Activated CD4-positive, alpha-beta T cell treated with anti-CD3 and anti-CD28 coated beads for 36 hours (primary cell): ENCODE results near the gene DNAH17. TPM values are rescaled to one million over a fixed set of nuclear protein-coding genes. Genes with fewer than 3 reads are reported as not detected.

Experiments used
- ATAC-seq: fragments of 200-7000 bp; cut with Tn5 transposase; one replicate; pipeline ENCODE4 v1.10.0; 2021; ENCODE audit warnings: mild to moderate bottlenecking, moderate library complexity
- CTCF ChIA-PET: fragments of 350-600 bp; sonication (Branson Sonifier 250); formaldehyde crosslinking; loops from one replicate; lab custom pipeline; 2021; ENCODE audit warnings: antibody characterized with exemption; lab: Charles Lee
- POLR2A ChIA-PET: fragments of 350-600 bp; sonication (Branson Sonifier 250); formaldehyde crosslinking; loops from one replicate; lab custom pipeline; 2021; ENCODE audit warnings: antibody characterized with exemption, inconsistent platforms; lab: Charles Lee
- DNase-seq: peaks from one replicate; pipeline ENCODE4 v3.0.0-alpha.2; 2020
- H3K27ac Mint-ChIP-seq: one replicate; pipeline ENCODE4 v1.8.0; 2021; ENCODE audit warnings: mixed read lengths
- H3K27me3 Mint-ChIP-seq: one replicate; pipeline ENCODE4 v1.8.0; 2021; ENCODE audit warnings: mixed read lengths
- H3K36me3 Mint-ChIP-seq: one replicate; pipeline ENCODE4 v1.8.0; 2021; ENCODE audit warnings: low read depth, mixed read lengths
- H3K4me1 Mint-ChIP-seq: one replicate; pipeline ENCODE4 v1.8.0; 2021; ENCODE audit warnings: mixed read lengths
- H3K4me3 Mint-ChIP-seq: one replicate; pipeline ENCODE4 v1.8.0; 2021; ENCODE audit warnings: mild to moderate bottlenecking, moderate library complexity, mixed read lengths
- H3K9me3 Mint-ChIP-seq: one replicate; pipeline ENCODE4 v1.8.0; 2021; ENCODE audit warnings: low read depth, mixed read lengths
- intact Hi-C, 2 experiments: fragments of 100-400 bp; cut with DNase I in 1 of 2; cut with micrococcal nuclease in 1 of 2; formaldehyde crosslinking; loops; one replicate each; pipeline versions ENCODE4 v1.14.2 to v1.15.1; 2022 to 2024; cut with DNase I, micrococcal nuclease
- total RNA-seq, 2 experiments: library from RNA; stranded (reverse); gene quantifications; one replicate each; pipeline ENCODE4 v1.2.3, GENCODE V29; 2021

The DNAH17 gene
- total RNA-seq, 2 experiments from 2014 or later, result 0.12 to 0.14 TPM

DNA sequence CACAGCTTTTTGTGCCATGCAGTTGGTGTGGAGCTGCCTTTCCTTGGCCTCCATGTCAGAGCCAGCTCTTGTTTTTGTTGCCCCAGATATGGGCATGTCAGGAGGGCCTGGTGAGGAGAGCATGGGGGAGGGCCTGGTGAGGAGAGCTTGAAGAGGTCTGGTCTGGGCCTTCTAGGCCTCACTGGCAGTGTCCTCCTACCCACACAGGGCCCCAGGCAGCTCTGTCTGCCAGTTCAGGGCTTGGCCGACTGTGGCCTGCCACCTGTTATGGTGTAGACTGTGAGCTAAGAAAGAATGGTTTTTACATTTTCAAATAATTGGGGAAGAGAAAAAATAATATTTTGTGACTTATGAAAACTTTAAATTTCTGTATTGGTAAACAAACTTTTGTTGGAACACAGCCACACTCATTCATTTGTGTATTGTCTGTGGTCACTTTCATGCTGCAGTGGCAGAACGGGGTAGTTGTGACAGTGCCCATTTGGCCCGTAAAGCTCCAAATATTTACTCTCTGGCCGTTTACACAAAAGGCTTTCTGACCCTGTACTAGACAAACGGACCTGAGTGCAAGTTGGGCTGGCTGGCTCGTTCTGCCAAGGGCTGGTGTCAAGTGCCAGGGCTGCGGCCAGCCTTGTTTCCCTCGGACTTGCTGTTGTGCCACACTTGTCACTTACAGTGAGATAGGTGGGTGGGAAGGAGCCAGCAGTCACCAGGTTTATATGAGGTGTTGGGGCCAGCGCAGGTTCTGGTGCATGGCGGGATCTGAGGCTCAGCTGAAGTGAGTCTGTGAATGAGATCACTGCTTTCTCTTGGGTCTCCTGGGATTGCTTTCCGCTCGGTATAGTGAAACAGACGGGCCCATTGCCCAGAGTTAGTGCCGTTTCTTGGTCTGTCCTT is 180.5 kb downstream of the DNAH17 start:
- ChIA-PET CTCF (interaction anchor here (0.5 to 1.3 kb wide), 4 partner anchors 14 to 35 kb away, joined by 3 to 6 read pairs (median 4); no protein-coding TSS in a partner anchor), POLR2A (no interaction called here)
- no peak overlapping the region for H3K27ac Mint-ChIP-seq
- no peak overlapping the region for H3K4me3 Mint-ChIP-seq
- no peak for DNase-seq
- ATAC-seq, result no peak
- H3K27me3 Mint-ChIP-seq, result no peaks in the 10 kb centered on the region
- H3K4me1 Mint-ChIP-seq, result peaks cover 19% of the 10 kb centered on the region
- intact Hi-C loops, result no loop called here
- H3K9me3 Mint-ChIP-seq, result no peaks in the 10 kb centered on the region
- H3K36me3 Mint-ChIP-seq, result peaks cover 79% of the 10 kb centered on the region

DNA sequence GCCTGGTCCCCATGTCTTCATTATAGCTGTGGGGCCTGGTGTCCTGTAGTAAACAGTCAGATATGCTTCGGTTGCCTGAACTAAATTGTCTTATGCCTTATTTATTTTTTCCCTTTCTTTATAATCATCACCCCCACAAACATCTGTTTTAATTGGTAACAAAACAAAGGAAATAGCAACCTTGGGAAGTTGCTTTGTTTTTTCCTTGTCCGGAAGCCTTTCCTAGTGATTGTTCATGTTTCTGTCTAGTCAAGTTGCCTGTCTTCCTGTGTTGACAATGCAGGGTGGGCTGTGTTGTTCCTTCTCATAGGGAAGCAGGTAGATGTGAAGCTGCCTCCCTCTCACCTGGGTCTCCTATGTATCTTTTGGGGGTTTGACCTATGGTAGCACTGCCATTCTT is 182.0 kb downstream of the DNAH17 start:
- ChIA-PET CTCF (interaction anchor here (0.7 to 1.3 kb wide), 3 partner anchors 15 to 31 kb away, joined by 4 to 6 read pairs (median 4); no protein-coding TSS in a partner anchor), POLR2A (no interaction called here)
- Mint-ChIP-seq H3K4me3 (no peak overlapping the region), H3K9me3 (no peaks in the 10 kb centered on the region), H3K36me3 (peaks cover 76% of the 10 kb centered on the region), H3K27ac (no peak overlapping the region), H3K27me3 (no peaks in the 10 kb centered on the region), H3K4me1 (peaks cover 34% of the 10 kb centered on the region)
- intact Hi-C loops, result no loop called here
- no peak for ATAC-seq
- DNase-seq, result no peak

GRCh38 chr17:78394209-78394608 is 183.0 kb downstream of the DNAH17 start:
- H3K27me3 Mint-ChIP-seq, result no peaks in the 10 kb centered on the region
- peaks cover 42% of the 10 kb centered on the region for H3K4me1 Mint-ChIP-seq
- DNase-seq (no peak), ATAC-seq (no peak)
- peaks cover 69% of the 10 kb centered on the region for H3K36me3 Mint-ChIP-seq
- no peak overlapping the region for H3K4me3 Mint-ChIP-seq
- H3K9me3 Mint-ChIP-seq, result no peaks in the 10 kb centered on the region
- POLR2A ChIA-PET, result no interaction called here
- CTCF ChIA-PET, result no interaction called here
- H3K27ac Mint-ChIP-seq, result no peak overlapping the region
- intact Hi-C loops, result no loop called here

GRCh38 chr17:78393575-78393974 is 183.6 kb downstream of the DNAH17 start:
- no peak for ATAC-seq
- Mint-ChIP-seq H3K9me3 (no peaks in the 10 kb centered on the region), H3K27me3 (no peaks in the 10 kb centered on the region), H3K4me1 (peaks cover 49% of the 10 kb centered on the region), H3K27ac (peak overlapping the region; percentile 67), H3K4me3 (no peak overlapping the region), H3K36me3 (peaks cover 65% of the 10 kb centered on the region)
- intact Hi-C loops, result no loop called here
- DNase-seq, result no peak
- ChIA-PET POLR2A (no interaction called here), CTCF (interaction anchor here (2.5 kb wide), 1 partner anchor 12 kb away, joined by 8 read pairs; no protein-coding TSS in a partner anchor)

DNA sequence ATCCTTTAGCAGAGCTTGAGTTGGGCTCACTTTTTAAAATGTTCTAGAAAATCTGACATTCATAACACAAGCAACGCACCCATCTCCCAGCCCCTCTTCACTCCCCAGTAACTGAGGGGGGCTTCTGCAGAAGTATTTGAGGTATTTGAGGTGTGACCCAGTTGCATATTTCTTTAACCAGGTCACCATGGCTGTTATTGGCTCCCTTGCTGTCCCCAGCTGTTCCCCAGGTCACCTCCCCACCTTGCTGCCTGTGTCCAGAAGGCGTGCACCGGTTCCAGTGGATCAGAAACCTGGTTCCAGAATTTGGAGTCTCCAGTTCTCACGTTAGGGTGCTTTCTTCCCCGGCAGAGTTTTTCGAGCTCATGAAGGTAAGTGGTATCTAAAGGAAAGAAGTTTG is 184.9 kb downstream of the DNAH17 start:
- DNase-seq (no peak), ATAC-seq (no peak)
- no peaks in the 10 kb centered on the region for H3K9me3 Mint-ChIP-seq
- H3K27ac Mint-ChIP-seq, result peak overlapping the region; percentile 73
- H3K4me3 Mint-ChIP-seq, result no peak overlapping the region
- intact Hi-C loops, result no loop called here
- H3K4me1 Mint-ChIP-seq, result peaks cover 59% of the 10 kb centered on the region
- H3K27me3 Mint-ChIP-seq, result no peaks in the 10 kb centered on the region
- peaks cover 63% of the 10 kb centered on the region for H3K36me3 Mint-ChIP-seq
- CTCF ChIA-PET, result interaction anchor here (0.5 to 2.5 kb wide), 9 partner anchors 9 to 101 kb away, joined by 3 to 8 read pairs (median 3); no protein-coding TSS in a partner anchor
- POLR2A ChIA-PET, result interaction anchor here (0.6 kb wide), 1 partner anchor 220 kb away, joined by 3 read pairs; no protein-coding TSS in a partner anchor

DNA sequence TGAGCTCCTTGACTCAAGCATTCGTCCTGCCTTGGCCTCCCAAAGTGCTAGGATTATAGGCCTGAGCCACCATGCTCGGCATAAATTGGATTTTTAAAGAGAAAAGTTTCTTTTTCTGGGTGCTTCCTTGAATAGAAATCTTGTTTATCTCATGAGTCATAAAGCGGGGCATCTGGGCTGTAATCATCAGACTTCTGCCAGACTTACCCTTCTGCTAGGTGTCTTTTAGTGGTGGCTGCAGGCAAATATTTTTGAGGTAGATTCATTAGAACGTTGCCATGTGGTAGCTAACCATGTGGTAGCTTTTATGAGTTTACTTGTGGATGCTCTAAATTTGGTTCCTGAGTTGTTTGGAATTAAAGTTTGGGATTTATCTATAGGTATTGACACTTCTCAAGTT is 185.4 kb downstream of the DNAH17 start:
- Mint-ChIP-seq H3K9me3 (no peaks in the 10 kb centered on the region), H3K27ac (peak overlapping the region; percentile 73), H3K4me1 (peaks cover 61% of the 10 kb centered on the region), H3K36me3 (peaks cover 59% of the 10 kb centered on the region), H3K27me3 (no peaks in the 10 kb centered on the region), H3K4me3 (no peak overlapping the region)
- no peak for ATAC-seq
- POLR2A ChIA-PET, result interaction anchor here (0.6 to 0.8 kb wide), 2 partner anchors 169 to 219 kb away, joined by 3 read pairs; no protein-coding TSS in a partner anchor
- DNase-seq, result no peak
- intact Hi-C loops, result no loop called here
- CTCF ChIA-PET, result interaction anchor here (0.8 to 2.5 kb wide), 8 partner anchors 10 to 101 kb away, joined by 3 to 8 read pairs (median 4); no protein-coding TSS in a partner anchor

- DNase-seq, result no peak
- Mint-ChIP-seq H3K36me3 (peaks cover 56% of the 10 kb centered on the region), H3K4me3 (no peak overlapping the region), H3K27ac (peak overlapping the region; percentile 73), H3K9me3 (no peaks in the 10 kb centered on the region), H3K27me3 (no peaks in the 10 kb centered on the region), H3K4me1 (peaks cover 69% of the 10 kb centered on the region)
- ChIA-PET CTCF (interaction anchor here (0.9 to 2.5 kb wide), 8 partner anchors 10 to 102 kb away, joined by 3 to 8 read pairs (median 4); no protein-coding TSS in a partner anchor), POLR2A (interaction anchor here (0.6 to 1.2 kb wide), 3 partner anchors 12 to 433 kb away, joined by 3 to 4 read pairs (median 3); no protein-coding TSS in a partner anchor)
- intact Hi-C loops, result no loop called here
- ATAC-seq, result no peak
Measured at GRCh38 chr17:78391051-78391431, 186.2 kb downstream of the DNAH17 start.

DNA sequence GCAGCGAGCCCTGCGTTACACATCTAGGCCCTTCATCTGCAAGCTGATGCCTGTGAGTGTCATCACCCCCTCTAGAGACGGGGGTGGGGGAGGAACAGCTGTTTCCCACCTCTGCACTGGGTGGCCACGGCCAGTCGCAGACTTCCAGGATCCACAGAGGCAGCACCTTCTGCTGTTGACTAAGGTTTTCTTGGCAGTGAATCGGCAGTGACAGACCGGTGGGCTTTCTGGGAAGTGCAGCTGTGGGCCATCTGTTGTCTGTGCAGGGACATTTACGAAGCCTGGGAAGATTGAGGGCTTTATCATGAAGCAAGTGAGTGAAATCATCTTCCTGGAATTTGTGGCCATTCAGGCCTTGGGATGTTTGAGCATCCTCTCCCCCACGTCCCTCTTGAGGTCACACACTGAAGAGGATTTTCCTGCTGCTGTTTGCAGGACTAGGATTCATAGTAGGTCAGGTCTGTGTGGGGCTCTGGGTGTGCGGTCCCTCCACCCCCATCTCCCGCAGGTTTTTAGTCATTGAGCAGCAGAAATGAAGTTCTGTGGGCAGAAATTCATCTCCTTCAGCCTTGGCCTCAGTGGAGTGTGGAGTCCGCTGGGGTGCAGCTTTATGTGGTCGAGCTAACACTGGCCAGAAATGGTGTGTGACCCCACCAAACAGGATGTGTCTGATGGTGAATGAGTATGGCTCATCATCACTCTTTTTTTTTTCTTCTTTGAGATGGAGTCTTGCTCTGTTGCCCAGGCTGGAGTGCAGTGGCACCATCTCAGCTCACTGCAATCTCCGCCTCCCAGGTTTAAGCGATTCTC is 186.8 kb downstream of the DNAH17 start:
- ChIA-PET POLR2A (interaction anchor here (0.6 to 1.2 kb wide), 2 partner anchors 11 to 432 kb away, joined by 3 to 4 read pairs; no protein-coding TSS in a partner anchor), CTCF (interaction anchor here (0.6 to 1.6 kb wide), 11 partner anchors 11 to 343 kb away, joined by 3 to 6 read pairs (median 3); no protein-coding TSS in a partner anchor)
- peaks cover 75% of the 10 kb centered on the region for H3K4me1 Mint-ChIP-seq
- ATAC-seq (no peak), DNase-seq (peak; percentile 24)
- peak overlapping the region; percentile 64 for H3K27ac Mint-ChIP-seq
- H3K9me3 Mint-ChIP-seq, result no peaks in the 10 kb centered on the region
- no peak overlapping the region for H3K4me3 Mint-ChIP-seq
- H3K27me3 Mint-ChIP-seq, result no peaks in the 10 kb centered on the region
- intact Hi-C loops, result no loop called here
- peaks cover 56% of the 10 kb centered on the region for H3K36me3 Mint-ChIP-seq

- Mint-ChIP-seq H3K27me3 (no peaks in the 10 kb centered on the region), H3K4me1 (peaks cover 88% of the 10 kb centered on the region), H3K36me3 (peaks cover 55% of the 10 kb centered on the region), H3K27ac (peak overlapping the region; percentile 98), H3K9me3 (no peaks in the 10 kb centered on the region), H3K4me3 (peak overlapping the region; percentile 66)
- ChIA-PET CTCF (interaction anchor here (0.6 to 1.4 kb wide), 7 partner anchors 20 to 132 kb away, joined by 3 to 10 read pairs (median 3); no protein-coding TSS in a partner anchor), POLR2A (interaction anchor here (1.3 kb wide), 1 partner anchor 16 kb away, joined by 3 read pairs; no protein-coding TSS in a partner anchor)
- DNase-seq, result peak; percentile 24
- intact Hi-C loops, result no loop called here
- no peak for ATAC-seq
Measured at GRCh38 chr17:78387977-78388941, 188.9 kb downstream of the DNAH17 start.
